ENCODE measurements around the gene ARHGAP45. TPM values are rescaled to one million over a fixed set of nuclear protein-coding genes. Genes with fewer than 3 reads are reported as not detected.
A peak's percentile ranks its signal among the peaks of the same experiment; 100 is the strongest.

Gene ARHGAP45
- total RNA-seq, 3 donors from 2014 or later (not counting 1 experiment from before 2014, with no cell fraction given): 535 to 601 (median 560) TPM

DNA sequence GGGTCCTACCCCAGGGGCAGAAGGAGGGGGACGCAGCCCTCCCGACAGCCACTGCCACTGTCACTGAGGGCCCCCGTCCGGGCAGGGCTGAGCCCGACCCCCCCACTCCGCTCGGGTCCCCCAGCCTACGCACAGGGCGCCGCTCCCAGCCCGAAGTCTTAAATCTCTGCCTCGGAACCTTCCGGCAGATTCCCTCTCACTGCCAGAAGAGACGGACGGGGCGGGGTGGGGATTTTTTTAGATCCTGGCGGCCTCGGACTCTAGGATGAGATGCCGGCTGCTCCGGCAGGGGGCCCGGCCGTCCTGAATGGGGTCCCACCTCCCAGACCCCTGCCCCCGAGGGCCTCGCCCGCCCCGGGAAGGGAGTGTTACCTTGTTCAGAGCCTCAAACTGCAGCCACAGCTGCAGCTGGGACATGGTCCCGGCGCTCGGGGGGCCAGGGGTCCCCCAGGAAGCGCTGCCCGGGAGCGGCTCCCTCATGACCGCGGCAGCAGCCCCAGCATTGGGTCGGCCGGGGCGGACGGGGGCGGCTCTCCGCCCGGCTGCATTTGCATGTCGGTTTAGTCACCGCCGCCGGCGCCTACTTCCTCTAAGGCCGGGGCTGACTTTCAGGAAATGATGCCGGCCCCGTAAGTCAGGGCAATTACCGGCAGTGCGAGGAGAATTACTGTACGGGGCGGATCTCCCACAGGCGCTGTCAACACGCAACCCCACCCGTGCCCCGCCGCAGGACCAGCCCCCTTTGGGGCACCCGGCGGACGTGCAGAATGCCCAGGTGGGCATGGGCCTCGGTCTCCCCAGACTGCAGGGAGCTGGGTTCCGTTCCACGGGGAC is 65.0 kb downstream of the ARHGAP45 start:
- Histone ChIP-seq H3K36me3 (ENCODE audit: control insufficient read depth, insufficient read depth, low read length) (peaks cover 6% of the 10 kb centered on the region), H3K4me3 (ENCODE audit: low read length) (peak overlapping the region; percentile 91), H3K27me3 (ENCODE audit: control insufficient read depth, insufficient read depth, low read length) (no peaks in the 10 kb centered on the region), H3K9me3 (ENCODE audit: control insufficient read depth, insufficient read depth, low read length) (no peaks in the 10 kb centered on the region), H3K4me1 (ENCODE audit: control insufficient read depth, insufficient read depth, low read length) (peaks cover 75% of the 10 kb centered on the region), H3K27ac (ENCODE audit: low read length) (peak overlapping the region; percentile 88)
- peaks cover 8 to 45% of the 10 kb centered on the region in 2 donors for H3K4me1 Mint-ChIP-seq
- no peaks in the 10 kb centered on the region for H3K36me3 Mint-ChIP-seq
- no peak for TF ChIP-seq CTCF (IDR thresholded peaks at IDR 0.05)
- peak overlapping the region; percentile 89 to 96 for H3K27ac Mint-ChIP-seq
- no peaks in the 10 kb centered on the region for H3K9me3 Mint-ChIP-seq
- ATAC-seq: peak; percentile 62 to 79 (median 69)
- intact Hi-C loops (cut with micrococcal nuclease): loop anchor here (1.0 to 5.0 kb wide), 3 partner anchors 40 to 73 kb away; partner anchors contain the start of genes SBNO2 and STK11
- peak; percentile 83 to 92 for DNase-seq
- under 1% methylated on average over 64 of the region's 64 CpGs for WGBS (ENCODE audit: insufficient coverage)
- peak overlapping the region; percentile 91 for H3K4me3 Mint-ChIP-seq
- H3K27me3 Mint-ChIP-seq (ENCODE audit: low read depth in 2 of 2): no peaks in the 10 kb centered on the region

- ATAC-seq (peak; percentile 46 to 63 (median 62)), DNase-seq (peak; percentile 73 to 77)
- H3K4me3 ChIP-seq (ENCODE audit: low read length): peak overlapping the region; percentile 91
- intact Hi-C loops (cut with micrococcal nuclease): loop anchor here (1.0 to 5.0 kb wide), 3 partner anchors 40 to 73 kb away; partner anchors contain the start of genes SBNO2 and STK11
- H3K4me1 Mint-ChIP-seq: peaks cover 8 to 45% of the 10 kb centered on the region in 2 donors
- H3K36me3 Mint-ChIP-seq: no peaks in the 10 kb centered on the region
- H3K27me3 ChIP-seq (ENCODE audit: control insufficient read depth, insufficient read depth, low read length): no peaks in the 10 kb centered on the region
- peak overlapping the region; percentile 91 for H3K4me3 Mint-ChIP-seq
- H3K9me3 ChIP-seq (ENCODE audit: control insufficient read depth, insufficient read depth, low read length): no peaks in the 10 kb centered on the region
- TF ChIP-seq CTCF (IDR thresholded peaks at IDR 0.05): no peak
- H3K27me3 Mint-ChIP-seq (ENCODE audit: low read depth in 2 of 2): no peaks in the 10 kb centered on the region
- H3K4me1 ChIP-seq (ENCODE audit: control insufficient read depth, insufficient read depth, low read length): peaks cover 75% of the 10 kb centered on the region
- no peaks in the 10 kb centered on the region for H3K9me3 Mint-ChIP-seq
- H3K27ac Mint-ChIP-seq: peak overlapping the region; percentile 89 to 96
- WGBS (ENCODE audit: insufficient coverage): 5% methylated on average over 48 of the region's 48 CpGs
- peak overlapping the region; percentile 88 for H3K27ac ChIP-seq (ENCODE audit: low read length)
- H3K36me3 ChIP-seq (ENCODE audit: control insufficient read depth, insufficient read depth, low read length): no peaks in the 10 kb centered on the region
These were observed 65.8 kb downstream of the ARHGAP45 start for GRCh38 chr19:1132552-1133383.

DNA sequence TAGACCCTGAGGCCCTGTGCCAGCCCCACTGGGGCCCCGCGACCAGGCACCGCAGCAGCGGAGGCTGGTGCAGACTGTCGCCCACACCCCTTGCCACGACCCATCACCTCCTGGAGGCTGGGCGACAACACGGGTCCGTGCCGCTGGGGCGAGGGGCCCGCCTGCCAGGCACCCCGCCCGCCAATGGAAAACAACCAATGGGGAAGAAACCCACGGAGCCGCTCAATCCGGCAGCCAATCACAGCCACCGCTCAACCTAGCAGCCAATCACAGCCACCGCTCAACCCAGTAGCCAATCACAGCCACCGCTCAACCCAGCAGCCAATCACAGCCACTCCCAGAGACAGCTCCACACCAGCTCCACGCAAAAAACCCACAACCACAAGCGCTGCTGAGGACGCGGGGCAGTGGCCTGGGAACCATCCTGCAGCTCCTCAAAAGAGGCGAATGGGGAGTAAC is 66.5 kb downstream of the ARHGAP45 start:
- H3K27ac Mint-ChIP-seq: peak overlapping the region; percentile 89 to 96
- H3K27me3 Mint-ChIP-seq (ENCODE audit: low read depth in 2 of 2): no peaks in the 10 kb centered on the region
- Histone ChIP-seq H3K4me1 (ENCODE audit: control insufficient read depth, insufficient read depth, low read length) (peaks cover 75% of the 10 kb centered on the region), H3K36me3 (ENCODE audit: control insufficient read depth, insufficient read depth, low read length) (no peaks in the 10 kb centered on the region), H3K9me3 (ENCODE audit: control insufficient read depth, insufficient read depth, low read length) (no peaks in the 10 kb centered on the region), H3K4me3 (ENCODE audit: low read length) (peak overlapping the region; percentile 91), H3K27ac (ENCODE audit: low read length) (peak overlapping the region; percentile 88), H3K27me3 (ENCODE audit: control insufficient read depth, insufficient read depth, low read length) (no peaks in the 10 kb centered on the region)
- H3K4me3 Mint-ChIP-seq: peak overlapping the region; percentile 91
- 30% methylated on average over 25 of the region's 25 CpGs for WGBS (ENCODE audit: insufficient coverage)
- intact Hi-C loops (cut with micrococcal nuclease): loop anchor here (5.0 kb wide), 2 partner anchors 39 to 59 kb away; partner anchors contain the start of gene SBNO2
- peak; percentile 39 to 73 (median 54) for ATAC-seq
- peak; percentile 75 to 90 for DNase-seq
- TF ChIP-seq CTCF (IDR thresholded peaks at IDR 0.05): no peak
- no peaks in the 10 kb centered on the region for H3K9me3 Mint-ChIP-seq
- H3K4me1 Mint-ChIP-seq: peaks cover 8 to 45% of the 10 kb centered on the region in 2 donors
- no peaks in the 10 kb centered on the region for H3K36me3 Mint-ChIP-seq
